Measurements from ENCODE around the gene PQBP1.

Gene PQBP1

GRCh38 chrX:48899078-48899410 is 1.3 kb downstream of the PQBP1 start:
- ChIA-PET POLR2A (no interaction called here), CTCF (interaction anchor here (0.7 kb wide), 1 partner anchor 10 kb away, joined by 3 read pairs; no protein-coding TSS in a partner anchor)
- peak overlapping the region in 1 of 2 experiments; percentile 94 for H3K27ac ChIP-seq (ENCODE audit: insufficient read depth in 1 of 2, low read depth in 1 of 2, low read length in 2 of 2, poor library complexity in 1 of 2, severe bottlenecking in 2 of 2)
- no peak overlapping the region for H3K4me3 ChIP-seq (ENCODE audit: control insufficient read depth in 1 of 7, extremely low read depth in 1 of 7, insufficient read depth in 4 of 7, low read depth in 2 of 7, low read length in 6 of 7)
- no peaks in the 10 kb centered on the region for H3K27me3 ChIP-seq (replicated peaks in 2 of 5; ENCODE audit: control insufficient read depth in 4 of 5, insufficient read depth in 5 of 5, low read length in 4 of 5)
- WGBS (ENCODE audit: insufficient coverage) = 89% methylated on average over 8 of the region's 8 CpGs
- peaks cover 0 to 4% (median 0%) of the 10 kb centered on the region in 5 experiments for H3K9me3 ChIP-seq (ENCODE audit: control extremely low read depth in 1 of 5, control insufficient read depth in 4 of 5, insufficient read depth in 2 of 5, low read depth in 1 of 5, low read length in 4 of 5)
- H3K36me3 ChIP-seq (ENCODE audit: control insufficient read depth in 4 of 4, insufficient read depth in 4 of 4, low read length in 3 of 4) = peaks cover 0 to 37% (median 21%) of the 10 kb centered on the region in 4 experiments
- no peak for DNase-seq
- H3K4me1 ChIP-seq (ENCODE audit: control extremely low read depth in 1 of 4, control insufficient read depth in 4 of 4, insufficient read depth in 4 of 4, low read length in 3 of 4) = peaks cover 0 to 16% (median 12%) of the 10 kb centered on the region in 4 experiments

DNA sequence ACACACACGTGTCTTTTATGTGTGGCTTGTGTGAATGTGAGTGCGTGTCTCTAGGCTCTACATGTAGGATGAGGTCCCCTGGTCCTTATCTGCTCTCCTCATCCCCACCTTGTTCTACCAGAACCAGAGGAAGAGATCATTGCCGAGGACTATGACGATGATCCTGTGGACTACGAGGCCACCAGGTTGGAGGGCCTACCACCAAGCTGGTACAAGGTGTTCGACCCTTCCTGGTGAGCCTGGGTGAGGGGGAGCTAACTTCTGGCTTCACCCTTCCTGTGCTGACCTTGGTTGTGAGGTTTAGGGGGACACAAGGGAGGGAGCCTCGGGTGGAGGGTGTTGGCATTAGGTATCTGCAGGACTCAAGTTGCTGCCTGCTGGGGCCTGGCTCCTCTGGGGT is 3.3 kb downstream of the PQBP1 start:
- peaks cover 0 to 40% (median 19%) of the 10 kb centered on the region in 4 experiments for H3K36me3 ChIP-seq (ENCODE audit: control insufficient read depth in 4 of 4, insufficient read depth in 4 of 4, low read length in 3 of 4)
- 97% methylated on average over 4 of the region's 7 CpGs for WGBS (ENCODE audit: insufficient coverage)
- no peaks in the 10 kb centered on the region for H3K27me3 ChIP-seq (replicated peaks in 2 of 5; ENCODE audit: control insufficient read depth in 4 of 5, insufficient read depth in 5 of 5, low read length in 4 of 5)
- no peak overlapping the region for H3K4me3 ChIP-seq (ENCODE audit: control insufficient read depth in 1 of 7, extremely low read depth in 1 of 7, insufficient read depth in 4 of 7, low read depth in 2 of 7, low read length in 6 of 7)
- H3K27ac ChIP-seq (ENCODE audit: insufficient read depth in 1 of 2, low read depth in 1 of 2, low read length in 2 of 2, poor library complexity in 1 of 2, severe bottlenecking in 2 of 2) = no peak overlapping the region
- H3K4me1 ChIP-seq (ENCODE audit: control extremely low read depth in 1 of 4, control insufficient read depth in 4 of 4, insufficient read depth in 4 of 4, low read length in 3 of 4) = peaks cover 0 to 16% (median 12%) of the 10 kb centered on the region in 4 experiments
- CTCF ChIA-PET = interaction anchor here (1.2 kb wide), 1 partner anchor 15 kb away, joined by 3 read pairs; no protein-coding TSS in a partner anchor
- POLR2A ChIA-PET = no interaction called here
- no peak for DNase-seq
- H3K9me3 ChIP-seq (ENCODE audit: control extremely low read depth in 1 of 5, control insufficient read depth in 4 of 5, insufficient read depth in 2 of 5, low read depth in 1 of 5, low read length in 4 of 5) = peaks cover 0 to 4% (median 0%) of the 10 kb centered on the region in 5 experiments

GRCh38 chrX:48902135-48902534 is 4.4 kb downstream of the PQBP1 start:
- DNase-seq = no peak
- Histone ChIP-seq H3K27me3 (replicated peaks in 2 of 5; ENCODE audit: control insufficient read depth in 4 of 5, insufficient read depth in 5 of 5, low read length in 4 of 5) (no peaks in the 10 kb centered on the region), H3K27ac (ENCODE audit: insufficient read depth in 1 of 2, low read depth in 1 of 2, low read length in 2 of 2, poor library complexity in 1 of 2, severe bottlenecking in 2 of 2) (no peak overlapping the region), H3K36me3 (ENCODE audit: control insufficient read depth in 4 of 4, insufficient read depth in 4 of 4, low read length in 3 of 4) (peaks cover 0 to 46% (median 21%) of the 10 kb centered on the region in 4 experiments), H3K4me1 (ENCODE audit: control extremely low read depth in 1 of 4, control insufficient read depth in 4 of 4, insufficient read depth in 4 of 4, low read length in 3 of 4) (peaks cover 0 to 12% (median 6%) of the 10 kb centered on the region in 4 experiments), H3K9me3 (ENCODE audit: control extremely low read depth in 1 of 5, control insufficient read depth in 4 of 5, insufficient read depth in 2 of 5, low read depth in 1 of 5, low read length in 4 of 5) (peaks cover 0 to 4% (median 0%) of the 10 kb centered on the region in 5 experiments), H3K4me3 (ENCODE audit: control insufficient read depth in 1 of 7, extremely low read depth in 1 of 7, insufficient read depth in 4 of 7, low read depth in 2 of 7, low read length in 6 of 7) (no peak overlapping the region)
- ChIA-PET CTCF (no interaction called here), POLR2A (no interaction called here)
- 97% methylated on average over 16 of the region's 20 CpGs for WGBS (ENCODE audit: insufficient coverage)

DNA sequence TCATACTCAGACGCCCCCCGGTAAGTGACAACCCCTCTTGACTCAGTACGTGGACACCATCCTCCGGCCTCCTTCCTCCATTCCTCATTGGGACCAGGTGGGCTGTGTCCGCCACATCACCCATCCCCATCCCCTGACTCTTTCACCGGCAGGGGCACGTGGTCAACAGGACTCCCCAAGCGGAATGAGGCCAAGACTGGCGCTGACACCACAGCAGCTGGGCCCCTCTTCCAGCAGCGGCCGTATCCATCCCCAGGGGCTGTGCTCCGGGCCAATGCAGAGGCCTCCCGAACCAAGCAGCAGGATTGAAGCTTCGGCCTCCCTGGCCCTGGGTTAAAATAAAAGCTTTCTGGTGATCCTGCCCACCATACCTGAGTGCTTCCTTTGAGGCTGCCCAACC is 5.0 kb downstream of the PQBP1 start:
- no peak overlapping the region for H3K27ac ChIP-seq (ENCODE audit: insufficient read depth in 1 of 2, low read depth in 1 of 2, low read length in 2 of 2, poor library complexity in 1 of 2, severe bottlenecking in 2 of 2)
- no peak for DNase-seq
- no peaks in the 10 kb centered on the region for H3K27me3 ChIP-seq (replicated peaks in 2 of 5; ENCODE audit: control insufficient read depth in 4 of 5, insufficient read depth in 5 of 5, low read length in 4 of 5)
- ChIA-PET CTCF (interaction anchor here (1.2 to 1.7 kb wide), 3 partner anchors 11 to 43 kb away, joined by 3 to 5 read pairs (median 3); no protein-coding TSS in a partner anchor), POLR2A (interaction anchor here (1.1 kb wide), 1 partner anchor 14 kb away, joined by 3 read pairs; no protein-coding TSS in a partner anchor)
- H3K4me3 ChIP-seq (ENCODE audit: control insufficient read depth in 1 of 7, extremely low read depth in 1 of 7, insufficient read depth in 4 of 7, low read depth in 2 of 7, low read length in 6 of 7) = no peak overlapping the region
- peaks cover 0 to 46% (median 21%) of the 10 kb centered on the region in 4 experiments for H3K36me3 ChIP-seq (ENCODE audit: control insufficient read depth in 4 of 4, insufficient read depth in 4 of 4, low read length in 3 of 4)
- WGBS (ENCODE audit: insufficient coverage) = 95% methylated on average over 10 of the region's 14 CpGs
- H3K4me1 ChIP-seq (ENCODE audit: control extremely low read depth in 1 of 4, control insufficient read depth in 4 of 4, insufficient read depth in 4 of 4, low read length in 3 of 4) = peaks cover 0 to 12% (median 6%) of the 10 kb centered on the region in 4 experiments
- no peaks in the 10 kb centered on the region for H3K9me3 ChIP-seq (ENCODE audit: control extremely low read depth in 1 of 5, control insufficient read depth in 4 of 5, insufficient read depth in 2 of 5, low read depth in 1 of 5, low read length in 4 of 5)

DNA sequence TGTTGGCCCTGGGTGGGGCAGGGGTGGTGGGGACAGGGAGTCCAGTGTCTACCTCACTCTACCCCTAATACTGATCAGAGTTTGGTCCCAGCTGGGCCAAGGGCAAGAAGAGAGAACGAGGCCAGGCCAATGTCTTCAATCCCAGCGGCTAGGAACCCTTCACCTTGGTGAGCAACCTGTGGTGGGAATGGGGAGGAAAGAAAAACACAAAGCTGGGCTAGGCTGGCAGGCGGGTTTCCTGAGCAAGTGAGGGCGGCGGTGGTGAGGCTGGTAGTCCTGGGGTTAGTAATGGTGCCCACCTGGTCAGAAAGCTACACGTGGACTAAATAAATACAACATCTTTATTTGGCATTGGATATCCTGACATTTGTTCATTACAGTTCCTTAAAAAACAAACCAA is 5.6 kb downstream of the PQBP1 start:
- peaks cover 0 to 46% (median 21%) of the 10 kb centered on the region in 4 experiments for H3K36me3 ChIP-seq (ENCODE audit: control insufficient read depth in 4 of 4, insufficient read depth in 4 of 4, low read length in 3 of 4)
- no peaks in the 10 kb centered on the region for H3K27me3 ChIP-seq (replicated peaks in 2 of 5; ENCODE audit: control insufficient read depth in 4 of 5, insufficient read depth in 5 of 5, low read length in 4 of 5)
- 91% methylated on average over 6 of the region's 6 CpGs for WGBS (ENCODE audit: insufficient coverage)
- peaks cover 0 to 11% (median 3%) of the 10 kb centered on the region in 4 experiments for H3K4me1 ChIP-seq (ENCODE audit: control extremely low read depth in 1 of 4, control insufficient read depth in 4 of 4, insufficient read depth in 4 of 4, low read length in 3 of 4)
- no peak for DNase-seq
- POLR2A ChIA-PET = interaction anchor here (1.1 kb wide), 1 partner anchor 13 kb away, joined by 3 read pairs; no protein-coding TSS in a partner anchor
- no peak overlapping the region for H3K27ac ChIP-seq (ENCODE audit: insufficient read depth in 1 of 2, low read depth in 1 of 2, low read length in 2 of 2, poor library complexity in 1 of 2, severe bottlenecking in 2 of 2)
- no peak overlapping the region for H3K4me3 ChIP-seq (ENCODE audit: control insufficient read depth in 1 of 7, extremely low read depth in 1 of 7, insufficient read depth in 4 of 7, low read depth in 2 of 7, low read length in 6 of 7)
- H3K9me3 ChIP-seq (ENCODE audit: control extremely low read depth in 1 of 5, control insufficient read depth in 4 of 5, insufficient read depth in 2 of 5, low read depth in 1 of 5, low read length in 4 of 5) = no peaks in the 10 kb centered on the region
- CTCF ChIA-PET = interaction anchor here (1.2 to 1.7 kb wide), 3 partner anchors 12 to 43 kb away, joined by 3 to 5 read pairs (median 3); no protein-coding TSS in a partner anchor

- no peak overlapping the region for H3K27ac ChIP-seq (ENCODE audit: insufficient read depth in 1 of 2, low read depth in 1 of 2, low read length in 2 of 2, poor library complexity in 1 of 2, severe bottlenecking in 2 of 2)
- H3K36me3 ChIP-seq (ENCODE audit: control insufficient read depth in 4 of 4, insufficient read depth in 4 of 4, low read length in 3 of 4) = peaks cover 0 to 46% (median 21%) of the 10 kb centered on the region in 4 experiments
- no peaks in the 10 kb centered on the region for H3K9me3 ChIP-seq (ENCODE audit: control extremely low read depth in 1 of 5, control insufficient read depth in 4 of 5, insufficient read depth in 2 of 5, low read depth in 1 of 5, low read length in 4 of 5)
- no peaks in the 10 kb centered on the region for H3K27me3 ChIP-seq (replicated peaks in 2 of 5; ENCODE audit: control insufficient read depth in 4 of 5, insufficient read depth in 5 of 5, low read length in 4 of 5)
- POLR2A ChIA-PET = interaction anchor here (0.6 kb wide), 1 partner anchor 54 kb away, joined by 3 read pairs; no protein-coding TSS in a partner anchor
- CTCF ChIA-PET = interaction anchor here (1.6 to 1.7 kb wide), 2 partner anchors 13 to 42 kb away, joined by 3 to 5 read pairs; no protein-coding TSS in a partner anchor
- H3K4me3 ChIP-seq (ENCODE audit: control insufficient read depth in 1 of 7, extremely low read depth in 1 of 7, insufficient read depth in 4 of 7, low read depth in 2 of 7, low read length in 6 of 7) = no peak overlapping the region
- peaks cover 0 to 3% (median 0%) of the 10 kb centered on the region in 4 experiments for H3K4me1 ChIP-seq (ENCODE audit: control extremely low read depth in 1 of 4, control insufficient read depth in 4 of 4, insufficient read depth in 4 of 4, low read length in 3 of 4)
- WGBS (ENCODE audit: insufficient coverage) = 90% methylated on average over 6 of the region's 8 CpGs
- DNase-seq = no peak
Measured at GRCh38 chrX:48904180-48904579, 6.5 kb downstream of the PQBP1 start.

- Histone ChIP-seq H3K27ac (ENCODE audit: insufficient read depth in 1 of 2, low read depth in 1 of 2, low read length in 2 of 2, poor library complexity in 1 of 2, severe bottlenecking in 2 of 2) (no peak overlapping the region), H3K9me3 (ENCODE audit: control extremely low read depth in 1 of 5, control insufficient read depth in 4 of 5, insufficient read depth in 2 of 5, low read depth in 1 of 5, low read length in 4 of 5) (no peaks in the 10 kb centered on the region), H3K4me3 (ENCODE audit: control insufficient read depth in 1 of 7, extremely low read depth in 1 of 7, insufficient read depth in 4 of 7, low read depth in 2 of 7, low read length in 6 of 7) (no peak overlapping the region), H3K4me1 (ENCODE audit: control extremely low read depth in 1 of 4, control insufficient read depth in 4 of 4, insufficient read depth in 4 of 4, low read length in 3 of 4) (peaks cover 0 to under 1% (median 0%) of the 10 kb centered on the region in 4 experiments), H3K27me3 (replicated peaks in 2 of 5; ENCODE audit: control insufficient read depth in 4 of 5, insufficient read depth in 5 of 5, low read length in 4 of 5) (no peaks in the 10 kb centered on the region), H3K36me3 (ENCODE audit: control insufficient read depth in 4 of 4, insufficient read depth in 4 of 4, low read length in 3 of 4) (peaks cover 0 to 46% (median 20%) of the 10 kb centered on the region in 4 experiments)
- CTCF ChIA-PET = interaction anchor here (1.6 kb wide), 1 partner anchor 13 kb away, joined by 3 read pairs; no protein-coding TSS in a partner anchor
- WGBS (ENCODE audit: insufficient coverage) = 92% methylated on average over 12 of the region's 14 CpGs
- no peak for DNase-seq
- POLR2A ChIA-PET = interaction anchor here (0.6 kb wide), 1 partner anchor 53 kb away, joined by 3 read pairs; no protein-coding TSS in a partner anchor
Measured at GRCh38 chrX:48904626-48905025, 6.9 kb downstream of the PQBP1 start.
